ENCODE data around the gene SLC16A12.
A peak's percentile ranks its signal among the peaks of the same experiment; 100 is the strongest.
"Not testable (repeated sequence)": the region's sequence is repeated elsewhere in the genome, so short reads cannot be mapped to it uniquely, and the experiment has no call there.

Gene SLC16A12

GRCh38 chr10:89469517-89469916, 65.9 kb downstream of the SLC16A12 start:
- DNase-seq (ENCODE audit: low spot score): no peak

- no peak for DNase-seq (ENCODE audit: low spot score)
These were observed 67.0 kb downstream of the SLC16A12 start for GRCh38 chr10:89468191-89468965.

GRCh38 chr10:89466599-89467035, 68.8 kb downstream of the SLC16A12 start:
- no peak for DNase-seq (ENCODE audit: low spot score)

- DNase-seq (ENCODE audit: low spot score): no peak
These were observed 70.2 kb downstream of the SLC16A12 start for GRCh38 chr10:89465196-89465595.

- DNase-seq (ENCODE audit: low spot score): no peak
These were observed 71.4 kb downstream of the SLC16A12 start for GRCh38 chr10:89463846-89464537.

- DNase-seq (ENCODE audit: low spot score): no peak
These were observed 76.6 kb downstream of the SLC16A12 start for GRCh38 chr10:89458784-89459183.

- no peak for DNase-seq (ENCODE audit: low spot score)
These were observed 77.1 kb downstream of the SLC16A12 start for GRCh38 chr10:89458291-89458690.

GRCh38 chr10:89454561-89455347, 80.6 kb downstream of the SLC16A12 start:
- DNase-seq (ENCODE audit: low spot score): no peak

- no peak for DNase-seq (ENCODE audit: low spot score)
These were observed 83.2 kb downstream of the SLC16A12 start for GRCh38 chr10:89452193-89452592.

- DNase-seq (ENCODE audit: low spot score): no peak
These were observed 84.5 kb downstream of the SLC16A12 start for GRCh38 chr10:89450901-89451300.

GRCh38 chr10:89444819-89445218, 90.6 kb downstream of the SLC16A12 start:
- not testable (repeated sequence) for DNase-seq (ENCODE audit: low spot score)

- no peak for DNase-seq (ENCODE audit: low spot score)
These were observed 93.1 kb downstream of the SLC16A12 start for GRCh38 chr10:89442289-89442688.

GRCh38 chr10:89440226-89441009, 95.0 kb downstream of the SLC16A12 start:
- no peak for DNase-seq (ENCODE audit: low spot score)

GRCh38 chr10:89438525-89438924, 96.9 kb downstream of the SLC16A12 start:
- DNase-seq (ENCODE audit: low spot score): no peak

- no peak for DNase-seq (ENCODE audit: low spot score)
These were observed 103.4 kb downstream of the SLC16A12 start for GRCh38 chr10:89431977-89432376.

GRCh38 chr10:89428877-89429276, 106.5 kb downstream of the SLC16A12 start:
- DNase-seq (ENCODE audit: low spot score): no peak

GRCh38 chr10:89427629-89428028, 107.8 kb downstream of the SLC16A12 start:
- no peak for DNase-seq (ENCODE audit: low spot score)

- peak; percentile 14 for DNase-seq (ENCODE audit: low spot score)
These were observed 109.0 kb downstream of the SLC16A12 start for GRCh38 chr10:89426230-89426868.

GRCh38 chr10:89425000-89425399, 110.4 kb downstream of the SLC16A12 start:
- DNase-seq (ENCODE audit: low spot score): no peak

GRCh38 chr10:89421018-89421476, 114.3 kb downstream of the SLC16A12 start:
- DNase-seq (ENCODE audit: low spot score): no peak

- no peak for DNase-seq (ENCODE audit: low spot score)
These were observed 115.8 kb downstream of the SLC16A12 start for GRCh38 chr10:89419548-89419947.
